ENCODE data around the gene VANGL1.

VANGL1 gene

GRCh38 chr1:115640384-115640783 is 1.4 kb upstream of the VANGL1 start:
- H3K27ac ChIP-seq, result no peak overlapping the region
- H3K36me3 ChIP-seq (ENCODE audit: insufficient read depth, low read length), result no peaks in the 10 kb centered on the region
- no peak for TF ChIP-seq EZH2 (IDR thresholded peaks at IDR 0.05)
- no peak for TF ChIP-seq FOXP2 (optimal IDR thresholded peaks at IDR 0.05; ENCODE audit: control extremely low read depth, extremely low read length, insufficient read depth)
- no peak for TF ChIP-seq POLR2AphosphoS5 (IDR thresholded peaks at IDR 0.05; ENCODE audit: borderline replicate concordance, low read depth, low read length)
- DNase-seq (ENCODE audit: low read depth, low spot score), result no peak
- no peak overlapping the region for H3K9ac ChIP-seq (ENCODE audit: insufficient read length)
- no peak overlapping the region for H3K4me3 ChIP-seq
- H3K9me3 ChIP-seq (ENCODE audit: low read depth, low read length), result no peaks in the 10 kb centered on the region; the same call in 1 of the 2 replicates

DNA sequence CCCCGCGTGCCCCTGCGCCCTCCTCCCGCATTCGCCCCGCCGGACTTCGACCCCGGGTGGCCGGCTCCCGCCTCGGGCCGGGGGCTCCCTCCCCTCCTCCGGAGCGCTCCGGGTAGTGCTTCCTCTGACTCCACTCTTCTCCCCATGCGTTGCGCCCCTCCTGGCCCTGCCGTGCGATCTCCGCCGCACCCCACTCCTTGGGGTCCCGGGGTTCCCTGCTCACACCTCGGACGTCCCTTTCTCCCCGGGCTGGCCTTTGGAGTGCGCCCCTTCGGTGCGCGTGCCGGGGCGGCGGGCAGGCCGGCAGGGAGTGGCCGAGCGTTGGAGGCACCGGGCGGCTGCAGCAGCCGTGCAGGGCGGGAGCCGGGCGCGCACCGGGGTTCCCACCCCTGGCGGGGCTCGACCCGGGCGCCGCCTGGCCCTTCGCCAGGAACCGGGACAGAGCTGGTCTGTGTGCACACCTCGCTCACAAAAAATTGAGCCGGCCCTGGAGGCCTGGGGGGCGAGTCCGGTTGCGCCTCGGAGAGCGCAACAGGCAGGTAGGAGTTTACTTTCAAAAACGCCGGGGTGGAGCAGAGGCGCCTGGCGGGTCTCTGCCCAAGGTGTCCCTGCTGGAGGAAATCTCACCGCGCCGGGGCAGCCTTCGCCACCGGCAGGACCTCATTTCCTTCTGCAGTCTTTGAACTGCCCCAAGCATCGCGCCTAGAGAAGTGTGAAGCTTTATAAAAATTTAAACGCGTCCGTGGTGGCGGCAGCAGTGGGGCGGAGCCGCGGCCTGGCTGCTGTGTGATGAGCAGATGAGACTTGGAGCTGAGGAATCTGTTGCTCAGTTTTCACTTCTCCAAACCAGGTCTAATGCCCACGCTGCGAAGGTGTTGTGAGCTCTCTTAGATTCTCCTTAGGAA is 650 bp downstream of the VANGL1 start:
- TF ChIP-seq POLR2AphosphoS5 (IDR thresholded peaks at IDR 0.05; ENCODE audit: borderline replicate concordance, low read depth, low read length) (no peak), EZH2 (IDR thresholded peaks at IDR 0.05) (no peak), FOXP2 (optimal IDR thresholded peaks at IDR 0.05; ENCODE audit: control extremely low read depth, extremely low read length, insufficient read depth) (no peak)
- Histone ChIP-seq H3K4me3 (peak overlapping the region; percentile 89), H3K36me3 (ENCODE audit: insufficient read depth, low read length) (no peaks in the 10 kb centered on the region), H3K9me3 (ENCODE audit: low read depth, low read length) (no peaks in the 10 kb centered on the region; the same call in 1 of the 2 replicates), H3K27ac (no peak overlapping the region), H3K9ac (ENCODE audit: insufficient read length) (peak overlapping the region; percentile 64)
- DNase-seq (ENCODE audit: low read depth, low spot score), result no peak

DNA sequence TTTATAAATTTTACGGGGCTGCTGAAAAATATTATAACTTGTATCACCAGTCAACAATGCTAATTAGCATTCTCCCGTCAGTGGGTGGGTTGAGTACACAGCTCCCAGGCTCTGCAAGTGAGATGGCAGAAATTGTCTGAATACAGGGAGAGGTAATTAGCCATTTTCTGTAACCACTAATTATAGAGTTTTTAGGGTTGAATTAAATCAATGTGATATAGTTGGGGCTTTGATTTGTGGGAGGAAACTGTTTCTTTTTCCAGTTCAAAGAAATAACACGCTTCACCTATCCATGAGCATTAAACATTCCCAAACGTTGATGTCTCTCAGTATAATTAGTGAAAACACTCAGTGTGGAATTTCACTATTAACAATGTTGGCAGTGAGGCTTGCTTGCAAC is 1.5 kb downstream of the VANGL1 start:
- TF ChIP-seq FOXP2 (optimal IDR thresholded peaks at IDR 0.05; ENCODE audit: control extremely low read depth, extremely low read length, insufficient read depth) (no peak), EZH2 (IDR thresholded peaks at IDR 0.05) (no peak), POLR2AphosphoS5 (IDR thresholded peaks at IDR 0.05; ENCODE audit: borderline replicate concordance, low read depth, low read length) (no peak)
- H3K36me3 ChIP-seq (ENCODE audit: insufficient read depth, low read length), result no peaks in the 10 kb centered on the region
- H3K27ac ChIP-seq, result no peak overlapping the region
- H3K9me3 ChIP-seq (ENCODE audit: low read depth, low read length), result no peaks in the 10 kb centered on the region; the same call in 1 of the 2 replicates
- no peak for DNase-seq (ENCODE audit: low read depth, low spot score)
- peak overlapping the region; percentile 89 for H3K4me3 ChIP-seq
- H3K9ac ChIP-seq (ENCODE audit: insufficient read length), result peak overlapping the region; percentile 64

DNA sequence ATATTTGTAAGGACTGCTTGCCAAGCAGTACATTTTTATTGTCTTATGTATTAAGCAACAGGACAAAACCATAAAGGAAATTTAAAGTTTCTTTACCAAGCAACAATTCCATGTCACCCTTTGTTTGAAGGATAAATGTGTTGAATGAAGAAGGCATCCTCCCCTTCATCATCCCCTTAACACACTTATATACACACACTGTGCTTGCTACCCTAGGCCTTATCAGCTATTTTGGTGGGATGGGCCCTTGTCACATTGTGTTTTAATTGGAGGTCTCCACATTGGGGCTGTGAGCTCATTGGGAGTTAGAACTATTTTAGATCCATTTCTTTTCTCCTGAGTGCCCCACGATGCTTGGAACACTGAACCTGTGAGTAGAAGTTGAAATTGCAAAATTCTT is 1.9 kb downstream of the VANGL1 start:
- Histone ChIP-seq H3K9ac (ENCODE audit: insufficient read length) (no peak overlapping the region), H3K4me3 (peak overlapping the region; percentile 89), H3K27ac (no peak overlapping the region), H3K9me3 (ENCODE audit: low read depth, low read length) (no peaks in the 10 kb centered on the region; the same call in 1 of the 2 replicates), H3K36me3 (ENCODE audit: insufficient read depth, low read length) (no peaks in the 10 kb centered on the region)
- TF ChIP-seq POLR2AphosphoS5 (IDR thresholded peaks at IDR 0.05; ENCODE audit: borderline replicate concordance, low read depth, low read length) (no peak), EZH2 (IDR thresholded peaks at IDR 0.05) (no peak), FOXP2 (optimal IDR thresholded peaks at IDR 0.05; ENCODE audit: control extremely low read depth, extremely low read length, insufficient read depth) (no peak)
- DNase-seq (ENCODE audit: low read depth, low spot score), result no peak

- H3K4me3 ChIP-seq, result no peak overlapping the region
- H3K36me3 ChIP-seq (ENCODE audit: insufficient read depth, low read length), result no peaks in the 10 kb centered on the region
- no peaks in the 10 kb centered on the region; the same call in 1 of the 2 replicates for H3K9me3 ChIP-seq (ENCODE audit: low read depth, low read length)
- H3K27ac ChIP-seq, result no peak overlapping the region
- no peak overlapping the region for H3K9ac ChIP-seq (ENCODE audit: insufficient read length)
- no peak for DNase-seq (ENCODE audit: low read depth, low spot score)
- TF ChIP-seq EZH2 (IDR thresholded peaks at IDR 0.05), result no peak
- no peak for TF ChIP-seq POLR2AphosphoS5 (IDR thresholded peaks at IDR 0.05; ENCODE audit: borderline replicate concordance, low read depth, low read length)
- TF ChIP-seq FOXP2 (optimal IDR thresholded peaks at IDR 0.05; ENCODE audit: control extremely low read depth, extremely low read length, insufficient read depth), result no peak
Observed at GRCh38 chr1:115644109-115644508, 2.3 kb downstream of the VANGL1 start.

DNA sequence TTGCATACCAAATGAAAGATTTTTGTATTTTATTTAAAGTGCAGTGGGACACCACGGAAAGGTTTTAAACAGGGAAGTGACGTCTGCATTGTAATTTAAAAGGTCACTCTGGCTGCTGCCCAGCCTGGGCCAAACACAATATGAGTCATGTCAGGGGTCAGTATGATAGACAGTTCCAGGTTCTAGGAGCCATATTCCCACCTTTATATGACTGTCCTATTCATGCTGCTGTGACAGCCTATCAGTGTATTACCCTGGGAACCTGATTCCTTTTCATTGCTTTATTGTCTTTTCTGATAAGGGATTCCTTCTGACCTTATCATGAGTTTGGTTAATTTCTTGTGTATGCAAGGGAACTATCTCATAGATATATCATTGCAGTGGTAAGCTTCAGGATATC is 5.3 kb downstream of the VANGL1 start:
- TF ChIP-seq POLR2AphosphoS5 (IDR thresholded peaks at IDR 0.05; ENCODE audit: borderline replicate concordance, low read depth, low read length), result no peak
- TF ChIP-seq FOXP2 (optimal IDR thresholded peaks at IDR 0.05; ENCODE audit: control extremely low read depth, extremely low read length, insufficient read depth), result no peak
- TF ChIP-seq EZH2 (IDR thresholded peaks at IDR 0.05), result no peak
- no peak for DNase-seq (ENCODE audit: low read depth, low spot score)
- Histone ChIP-seq H3K4me3 (no peak overlapping the region), H3K9me3 (ENCODE audit: low read depth, low read length) (no peaks in the 10 kb centered on the region), H3K9ac (ENCODE audit: insufficient read length) (no peak overlapping the region), H3K27ac (no peak overlapping the region), H3K36me3 (ENCODE audit: insufficient read depth, low read length) (peaks cover 5% of the 10 kb centered on the region)

DNA sequence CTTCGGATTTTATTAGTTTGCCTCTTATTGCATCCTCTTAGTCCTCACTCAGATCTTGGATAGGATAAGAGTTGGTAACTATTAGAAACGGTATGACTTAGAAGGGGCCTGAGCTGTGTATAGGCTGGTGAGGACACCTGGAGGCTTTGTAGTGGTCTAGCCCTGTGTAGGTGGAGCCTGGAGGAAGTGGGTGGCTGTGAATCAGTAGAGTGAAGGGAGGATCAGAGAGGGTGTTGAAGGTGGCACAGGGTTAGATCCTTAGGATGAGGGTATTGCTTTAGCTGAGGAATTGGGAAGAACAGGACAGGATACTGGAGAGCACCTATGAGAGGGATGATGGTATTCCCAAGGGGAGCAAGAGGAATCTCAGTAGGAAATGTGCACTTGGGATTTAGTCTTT is 5.7 kb downstream of the VANGL1 start:
- TF ChIP-seq EZH2 (IDR thresholded peaks at IDR 0.05), result no peak
- TF ChIP-seq POLR2AphosphoS5 (IDR thresholded peaks at IDR 0.05; ENCODE audit: borderline replicate concordance, low read depth, low read length), result no peak
- TF ChIP-seq FOXP2 (optimal IDR thresholded peaks at IDR 0.05; ENCODE audit: control extremely low read depth, extremely low read length, insufficient read depth), result no peak
- no peaks in the 10 kb centered on the region for H3K9me3 ChIP-seq (ENCODE audit: low read depth, low read length)
- no peak overlapping the region for H3K4me3 ChIP-seq
- no peak overlapping the region for H3K27ac ChIP-seq
- H3K9ac ChIP-seq (ENCODE audit: insufficient read length), result no peak overlapping the region
- H3K36me3 ChIP-seq (ENCODE audit: insufficient read depth, low read length), result peaks cover 10% of the 10 kb centered on the region
- no peak for DNase-seq (ENCODE audit: low read depth, low spot score)

GRCh38 chr1:115647919-115648650 is 6.3 kb downstream of the VANGL1 start:
- Histone ChIP-seq H3K4me3 (no peak overlapping the region), H3K9ac (ENCODE audit: insufficient read length) (no peak overlapping the region), H3K9me3 (ENCODE audit: low read depth, low read length) (no peaks in the 10 kb centered on the region), H3K27ac (no peak overlapping the region), H3K36me3 (ENCODE audit: insufficient read depth, low read length) (peaks cover 16% of the 10 kb centered on the region)
- TF ChIP-seq POLR2AphosphoS5 (IDR thresholded peaks at IDR 0.05; ENCODE audit: borderline replicate concordance, low read depth, low read length) (no peak), FOXP2 (optimal IDR thresholded peaks at IDR 0.05; ENCODE audit: control extremely low read depth, extremely low read length, insufficient read depth) (no peak), EZH2 (IDR thresholded peaks at IDR 0.05) (no peak)
- DNase-seq (ENCODE audit: low read depth, low spot score), result no peak
